ENCODE data around the gene KICS2.
"Not testable (repeated sequence)": the region's sequence is repeated elsewhere in the genome, so short reads cannot be mapped to it uniquely, and the experiment has no call there.

Gene KICS2

DNA sequence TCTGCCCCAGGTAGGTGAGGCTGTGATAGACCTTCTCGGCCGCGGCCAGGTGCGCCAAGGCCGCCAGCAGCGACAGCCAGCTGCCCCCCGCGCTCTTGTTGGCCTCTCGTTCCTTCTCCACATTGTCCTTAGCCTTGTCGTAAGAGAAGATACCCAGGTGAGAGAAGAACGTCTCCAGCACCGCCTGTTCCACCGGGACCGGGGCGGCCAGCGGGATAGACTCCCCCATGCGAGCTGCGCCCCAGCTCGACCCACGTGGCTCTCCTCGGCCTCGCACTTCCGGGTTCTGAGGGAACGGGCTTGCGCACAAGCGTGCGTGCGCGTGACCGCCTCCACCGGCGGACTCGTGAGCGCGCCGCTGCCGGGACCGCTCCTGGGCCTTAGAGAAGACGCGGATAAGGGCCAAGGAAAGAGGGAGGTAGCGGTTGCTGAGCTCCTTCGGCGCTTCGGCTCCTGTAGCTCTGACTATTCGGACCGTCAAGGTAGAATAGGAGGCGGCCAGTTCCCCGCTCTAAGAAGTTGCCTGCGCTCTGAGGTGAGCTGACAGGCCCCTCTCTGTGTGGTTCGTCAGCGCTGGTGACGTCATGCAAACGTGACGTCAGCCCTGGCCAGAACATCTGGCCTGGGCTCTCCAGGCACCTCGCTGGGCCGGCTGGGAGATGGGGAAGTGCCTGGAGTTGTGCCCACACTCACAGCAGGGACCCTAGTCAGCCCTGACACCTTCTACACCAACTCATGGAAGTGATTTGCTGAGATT is at the start of gene KICS2:
TSS of gene KICS2 (minus strand) at position 288 of the 757 bp plus-strand sequence. CDS start at position 229, 59 bp downstream.
- DNase-seq: peak; percentile 94

DNA sequence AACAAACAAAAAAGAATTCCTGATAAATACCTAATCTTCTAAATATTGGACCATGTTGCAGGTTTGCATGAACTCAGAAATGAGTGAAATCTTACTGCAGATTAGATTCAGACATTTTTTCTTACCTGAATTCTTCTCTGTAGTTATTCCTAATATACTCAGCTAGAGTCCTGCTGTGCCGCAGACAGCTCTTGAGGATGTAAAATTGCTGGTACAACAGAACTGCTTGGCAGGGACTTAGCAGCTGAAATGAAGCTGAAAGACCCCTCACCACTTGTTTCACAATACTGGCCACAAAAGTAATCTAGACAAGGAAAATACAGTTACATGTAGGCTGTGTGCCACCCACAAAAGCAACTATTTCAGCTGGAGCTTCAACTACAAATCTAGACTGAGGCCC is 48.3 kb upstream of the KICS2 start:
- no peak for DNase-seq

DNA sequence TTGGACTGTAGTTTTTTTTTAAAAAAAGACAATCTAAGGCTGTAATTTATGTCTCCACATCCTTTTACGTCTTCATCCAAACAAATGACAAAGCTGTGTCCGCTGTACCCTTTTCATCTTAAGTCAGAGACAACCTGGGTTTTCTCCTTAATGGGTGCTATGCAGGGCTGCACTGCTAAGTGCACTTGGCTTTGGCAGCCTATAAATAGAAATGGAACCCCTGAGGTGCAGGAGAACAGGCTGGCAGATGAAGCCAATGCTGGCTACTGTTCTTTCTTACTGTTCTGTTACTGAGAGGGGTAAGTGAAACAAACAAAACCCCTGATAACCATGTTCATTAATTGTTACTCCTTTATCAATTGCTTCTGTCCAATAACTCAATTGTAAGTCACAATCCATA is 47.1 kb upstream of the KICS2 start:
- peak; percentile 92 for DNase-seq

GRCh38 chr12:64268409-64268808 is 46.3 kb upstream of the KICS2 start:
- DNase-seq: no peak

- DNase-seq: no peak
Measured at GRCh38 chr12:64265839-64266238, 43.7 kb upstream of the KICS2 start.

GRCh38 chr12:64261813-64262212 is 39.7 kb upstream of the KICS2 start:
- no peak for DNase-seq

DNA sequence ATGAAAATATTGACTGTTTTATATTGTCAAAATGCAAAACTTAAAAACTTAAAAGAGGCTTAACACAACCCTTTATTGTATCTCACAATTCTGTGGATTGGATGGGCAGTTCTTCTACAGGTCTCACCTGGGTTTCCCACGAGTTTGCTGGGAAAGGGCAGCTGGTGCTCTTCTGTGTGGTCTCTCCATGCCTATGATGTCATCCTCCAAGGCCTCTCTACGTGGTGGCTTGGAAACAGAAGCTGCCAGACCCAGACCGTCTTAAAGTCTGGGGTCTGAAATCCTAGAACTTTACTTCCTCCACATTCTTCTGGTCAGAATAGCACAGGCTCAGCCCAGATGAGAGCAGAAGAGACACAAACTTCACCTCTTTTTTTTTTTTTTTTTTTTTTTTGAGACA is 36.5 kb upstream of the KICS2 start:
- no peak for DNase-seq

DNA sequence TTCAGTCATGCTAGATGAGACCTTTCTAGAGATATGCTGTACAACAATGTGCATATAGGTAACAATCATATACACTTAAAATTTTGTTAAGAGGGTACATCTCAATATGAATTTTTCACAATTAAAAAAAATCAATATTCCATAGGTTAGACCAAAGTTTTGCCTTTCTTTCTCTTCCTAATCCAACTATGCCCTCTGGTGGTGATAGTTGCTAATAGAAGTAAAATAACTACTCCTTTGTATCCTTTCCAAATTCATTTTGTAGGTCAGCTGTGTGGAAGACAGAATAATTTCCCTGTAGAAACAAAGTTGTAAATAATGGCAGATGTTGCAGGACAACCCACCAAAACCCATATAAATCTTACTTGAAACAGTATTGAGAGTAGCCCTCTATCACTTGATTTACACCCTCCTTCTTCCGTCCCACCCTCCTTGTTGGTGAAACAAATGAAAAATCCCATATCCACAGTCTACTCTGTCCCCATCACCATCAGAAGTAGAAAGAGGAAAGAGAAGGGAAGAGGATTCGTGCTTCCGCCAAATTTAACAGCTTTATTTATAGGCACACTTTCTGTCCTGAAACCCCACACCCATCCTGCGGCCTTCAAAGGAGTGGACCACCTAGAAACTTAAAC is 34.2 kb upstream of the KICS2 start:
- peak; percentile 72 for DNase-seq

DNA sequence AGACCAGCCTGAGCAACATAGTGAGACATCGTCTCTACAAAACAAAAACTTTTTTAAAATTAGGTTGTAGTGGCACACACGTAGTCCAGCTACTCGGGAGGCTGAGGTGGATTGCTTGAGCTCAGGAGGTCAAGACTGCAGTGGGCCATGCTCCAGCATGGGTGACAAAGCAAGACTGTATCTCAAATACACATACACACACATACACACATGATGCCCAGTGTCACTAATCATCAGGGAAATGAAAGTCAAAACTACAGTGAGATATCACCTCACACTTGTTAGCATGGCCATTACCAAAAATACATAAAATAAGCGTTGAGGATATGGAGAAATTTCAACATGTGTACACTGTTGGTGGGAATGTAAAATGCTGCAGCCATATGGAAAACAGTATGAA is 33.2 kb upstream of the KICS2 start:
- no peak for DNase-seq

- DNase-seq: no peak
Measured at GRCh38 chr12:64253356-64253755, 31.3 kb upstream of the KICS2 start.

- DNase-seq: no peak
Measured at GRCh38 chr12:64252681-64253080, 30.6 kb upstream of the KICS2 start.

- no peak for DNase-seq
Measured at GRCh38 chr12:64243809-64244208, 21.7 kb upstream of the KICS2 start.

- DNase-seq: no peak
Measured at GRCh38 chr12:64240781-64241180, 18.7 kb upstream of the KICS2 start.

DNA sequence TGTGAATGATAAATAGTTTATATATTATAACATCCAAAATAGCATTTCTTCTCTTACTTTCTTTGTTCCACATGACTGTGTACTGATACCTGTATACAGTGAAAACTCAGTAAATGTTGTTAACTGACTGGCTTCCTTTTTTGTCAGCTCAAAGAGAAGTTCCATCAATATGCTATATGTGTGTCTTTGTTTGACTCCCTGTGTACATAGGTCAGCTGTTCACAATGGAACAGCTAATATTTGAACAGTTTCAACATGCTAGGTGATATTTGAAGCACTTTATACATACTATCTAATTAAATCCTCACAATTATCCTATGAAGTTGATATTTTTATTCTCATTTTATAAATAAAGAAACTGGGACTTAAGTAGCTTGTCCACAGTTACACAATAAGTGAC is 15.3 kb upstream of the KICS2 start:
- DNase-seq: no peak

DNA sequence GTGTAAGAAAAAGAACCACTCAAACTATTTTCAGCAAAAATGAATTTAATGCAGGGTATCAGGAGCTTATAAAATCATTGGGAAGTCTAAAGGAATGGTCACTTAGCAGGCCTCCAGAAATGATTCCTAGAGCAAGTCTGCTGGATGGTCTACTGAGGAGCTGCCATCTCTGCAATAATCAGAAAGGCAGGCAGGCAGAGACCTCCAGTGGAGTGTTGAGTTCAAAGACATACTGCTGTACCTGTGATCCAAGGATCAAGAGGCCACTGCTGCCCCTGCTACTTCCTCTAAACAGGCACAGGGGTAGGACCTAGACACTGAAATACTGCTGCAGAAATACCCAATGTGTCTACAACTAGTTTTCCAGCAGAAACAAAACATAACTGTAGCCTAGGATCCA is 14.5 kb upstream of the KICS2 start:
- DNase-seq: no peak

GRCh38 chr12:64232196-64232595 is 10.1 kb upstream of the KICS2 start:
- DNase-seq: no peak

DNA sequence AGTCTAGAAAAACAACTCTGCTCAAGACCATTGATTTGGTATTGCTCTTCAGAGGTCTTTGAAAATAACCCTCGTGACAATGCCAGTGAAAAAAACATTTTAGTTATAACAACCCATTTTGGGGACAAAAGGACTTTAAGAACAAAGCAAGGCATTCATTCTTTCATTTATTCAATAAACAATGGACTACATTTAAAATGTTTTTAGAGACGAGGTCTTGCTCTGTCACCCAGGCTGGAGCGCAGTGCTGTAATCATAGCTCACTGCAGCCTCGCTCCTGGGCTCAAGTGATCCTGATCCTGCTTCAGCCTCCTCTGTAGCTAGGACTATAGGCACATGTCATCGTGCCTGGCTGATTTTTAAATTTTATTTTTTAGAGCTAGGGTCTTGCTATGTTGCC is 7.7 kb upstream of the KICS2 start:
- DNase-seq: no peak

DNA sequence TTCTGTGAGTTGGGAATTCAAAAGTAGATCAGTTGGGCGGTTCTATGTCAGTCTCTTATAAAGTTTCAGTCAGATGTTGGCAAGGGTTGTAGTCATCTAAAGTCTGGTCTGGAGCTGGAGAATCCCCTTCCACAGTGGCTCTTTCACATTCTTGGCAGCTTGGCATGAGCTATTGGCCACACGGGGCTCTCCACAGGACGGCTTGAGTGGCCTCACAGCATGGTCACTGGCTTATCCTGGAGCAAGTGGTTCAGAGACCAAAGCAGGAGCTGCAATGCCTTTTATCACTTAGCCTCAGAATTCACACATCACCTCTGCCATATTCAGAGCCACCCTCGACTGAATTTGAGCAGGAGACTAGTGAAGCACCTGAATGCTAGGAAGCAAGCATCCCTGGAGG is 7.1 kb upstream of the KICS2 start:
- no peak for DNase-seq

- DNase-seq: no peak
Measured at GRCh38 chr12:64225626-64226025, 3.5 kb upstream of the KICS2 start.

- DNase-seq: peak; percentile 86
Measured at GRCh38 chr12:64221651-64222008, 466 bp downstream of the KICS2 start.

- no peak for DNase-seq
Measured at GRCh38 chr12:64220046-64220445, 2.0 kb downstream of the KICS2 start.

DNA sequence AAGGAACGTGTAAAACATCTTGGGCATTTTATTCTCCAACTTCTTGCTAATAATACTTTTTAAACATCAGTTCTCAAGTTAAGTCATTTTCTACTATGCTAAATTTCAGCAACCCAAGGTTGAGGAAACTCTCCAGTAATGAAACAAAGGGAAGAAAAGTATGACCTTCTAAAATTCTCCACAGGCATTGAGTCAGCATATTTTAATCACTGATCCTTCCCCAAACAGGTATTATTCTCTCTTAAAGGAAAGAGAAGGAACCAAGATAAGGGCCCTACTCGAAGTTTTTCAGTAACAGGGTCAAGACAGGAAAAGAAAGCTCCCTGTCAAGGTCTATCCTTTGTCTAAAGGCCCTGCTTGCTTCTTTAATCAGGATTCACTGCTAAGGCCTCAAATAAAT is 3.0 kb downstream of the KICS2 start:
- no peak for DNase-seq

- DNase-seq: no peak
Measured at GRCh38 chr12:64218597-64218996, 3.5 kb downstream of the KICS2 start.

GRCh38 chr12:64217643-64218042 is 4.5 kb downstream of the KICS2 start:
- DNase-seq: not testable (repeated sequence)

DNA sequence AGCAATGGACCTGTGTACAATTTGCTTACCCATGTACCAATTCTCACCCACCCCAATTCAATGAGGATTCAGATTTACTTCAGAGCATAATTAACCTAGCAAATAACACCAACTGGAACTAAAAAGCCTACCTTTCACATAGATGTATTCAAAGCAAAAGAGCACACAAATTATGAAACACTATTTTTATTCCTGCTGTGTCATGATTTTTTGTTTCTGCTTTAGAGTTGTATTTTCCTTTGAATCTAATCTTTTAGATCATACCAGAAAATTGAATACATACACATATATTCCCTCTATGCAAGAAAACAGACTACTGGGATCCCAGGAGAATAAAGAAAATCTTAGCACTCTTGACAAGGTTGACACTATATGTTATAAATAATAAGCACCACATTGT is 5.9 kb downstream of the KICS2 start:
- no peak for DNase-seq
